Measurements from ENCODE around the gene MINK1.

- TF ChIP-seq POLR2A (IDR thresholded peaks at IDR 0.05) (no peak), CTCF (IDR thresholded peaks at IDR 0.05) (no peak), POLR2AphosphoS5 (IDR thresholded peaks at IDR 0.05) (no peak)
Observed at GRCh38 chr17:4936436-4936835, 103.3 kb downstream of the MINK1 start.

Data from breast epithelium (tissue), 3 donors.